Right lobe of liver (tissue), 6 donors: ENCODE results near the gene GRB14. TPM values are rescaled to one million over a fixed set of nuclear protein-coding genes. Genes with fewer than 3 reads are reported as not detected.

Source experiments
- ATAC-seq, 4 donors: fragments of 200-7000 bp; cut with Tn5 transposase; one replicate each; pipeline ENCODE4 v1.9.1; 2020; ENCODE audit warnings: mild to moderate bottlenecking in 4 of 4, moderate library complexity in 4 of 4
- DNase-seq, 3 donors: peaks; one replicate each; pipeline ENCODE4 v3.0.0-alpha.2; 2020
- H3K27ac ChIP-seq, 3 donors: fragments of 200-600 bp; one replicate each; pipeline ENCODE4 v1.8.0; 2022
- H3K27me3 ChIP-seq, 2 donors: fragments of 200-600 bp; one replicate each; pipeline ENCODE4 v1.8.0; 2022
- H3K36me3 ChIP-seq, 4 donors: fragments of 200-600 bp; sonication (generic) in 1 of 4; one replicate each; pipeline versions ENCODE4 v1.5.1 to v1.8.0; 2017 to 2022; ENCODE audit warnings: control low read depth in 1 of 4
- H3K4me1 ChIP-seq, 4 donors: fragments of 200-600 bp; sonication (generic) in 1 of 4; one replicate each; pipeline versions ENCODE4 v1.5.1 to v1.8.0; 2017 to 2022; ENCODE audit warnings: control low read depth in 1 of 4
- H3K4me3 ChIP-seq, 3 donors: fragments of 200-600 bp; one replicate each; pipeline ENCODE4 v1.8.0; 2022
- H3K9me3 ChIP-seq, 4 donors: fragments of 200-600 bp; sonication (generic) in 1 of 4; one replicate each; pipeline versions ENCODE4 v1.5.1 to v1.8.0; 2017 to 2022; ENCODE audit warnings: control low read depth in 1 of 4
- CTCF ChIP-seq, 4 donors: fragments of 200-600 bp in 3 of 4; fragments of 450-650 bp in 1 of 4; IDR thresholded peaks; one replicate each; pipeline versions ENCODE4 v1.5.1 to v1.8.0; 2016 to 2022; ENCODE audit warnings: antibody characterized with exemption in 4 of 4, mild to moderate bottlenecking in 2 of 4
- POLR2A ChIP-seq: fragments of 450-650 bp; IDR thresholded peaks from one replicate; pipeline ENCODE4 v1.6.1; 2017; ENCODE audit warnings: antibody characterized with exemption, mild to moderate bottlenecking
- WGBS: methylation state at CpG from one replicate; pipeline ENCODE4 v1.1.6; 2018; ENCODE audit warnings: low coverage, low lambda C conversion rate; ENCODE audit not compliant: insufficient coverage; ENCODE audit errors: missing lambda C conversion rate; 5-methylcytosine and 5-hydroxymethylcytosine counted together
- intact Hi-C, 2 donors: fragments of 100-400 bp; cut with DNase I; formaldehyde crosslinking; loops; one replicate each; pipeline versions ENCODE4 v1.11.2 to v1.14.1; 2022
- total RNA-seq, 6 experiments: library from RNA; depleted of rRNA in 2 of 6; stranded (reverse); fragments of >200 nt in 2 of 6; fragmentation: NEBNext Ultra II Directional in 3 of 6; extraction: Animal tissue kit (Norgen Biotek cat#: 25700) in 3 of 6; gene quantifications; one replicate each; pipeline versions ENCODE4 v1.1.0 to v1.2.4, GENCODE V29; 2016 to 2023
- donor health status: DM: no; HTN: yes; CAD: no.
- donor health status: DM: no; HTN: no; CAD: no.
- donor health status: DM: no; HTN: no; CAD: no.
- donor health status: DM: no; HTN: yes; CAD: no.
- donor health status: DM: no; HTN: yes; CAD: no.

The GRB14 gene
- total RNA-seq, 6 experiments from 2014 or later: 23.8 to 50.5 (median 36.2) TPM

GRCh38 chr2:164622338-164623106, 1.2 kb upstream of the GRB14 start:
- H3K36me3 ChIP-seq: peaks cover 0 to 7% (median 0%) of the 10 kb centered on the region in 4 donors
- H3K4me3 ChIP-seq: peak overlapping the region; percentile 57 to 85 (median 77)
- H3K27ac ChIP-seq: peak overlapping the region; percentile 81 to 98 (median 97)
- no peaks in the 10 kb centered on the region for H3K27me3 ChIP-seq
- TF ChIP-seq POLR2A: peak; percentile 85
- peak in 2 of 4 donors; percentile 23 to 29 for TF ChIP-seq CTCF (IDR thresholded peaks at IDR 0.05)
- intact Hi-C loops: no loop called here
- ATAC-seq (peak; percentile 65 to 75 (median 72)), DNase-seq (peak; percentile 28 to 67 (median 59))
- no peaks in the 10 kb centered on the region for H3K9me3 ChIP-seq
- 22% methylated on average over 11 of the region's 12 CpGs for WGBS
- peaks cover 0 to 32% (median 5%) of the 10 kb centered on the region in 4 donors for H3K4me1 ChIP-seq

- no peaks in the 10 kb centered on the region for H3K9me3 ChIP-seq
- peak in 2 of 3 donors; percentile 23 to 58 for DNase-seq
- peak; percentile 25 to 30 (median 26) for ATAC-seq
- no peaks in the 10 kb centered on the region for H3K27me3 ChIP-seq
- peaks cover 0 to 7% (median 0%) of the 10 kb centered on the region in 4 donors for H3K36me3 ChIP-seq
- TF ChIP-seq POLR2A: no peak
- TF ChIP-seq CTCF (IDR thresholded peaks at IDR 0.05): no peak
- intact Hi-C loops: no loop called here
- peak overlapping the region; percentile 57 to 85 (median 77) for H3K4me3 ChIP-seq
- peaks cover 0 to 32% (median 5%) of the 10 kb centered on the region in 4 donors for H3K4me1 ChIP-seq
- WGBS: 0% methylated on average over 4 of the region's 13 CpGs
- peak overlapping the region; percentile 81 to 98 (median 97) for H3K27ac ChIP-seq
Observed at GRCh38 chr2:164621764-164622105, 453 bp upstream of the GRB14 start.

- Histone ChIP-seq H3K27ac (peak overlapping the region; percentile 15 to 98 (median 97)), H3K4me1 (peaks cover 0 to 32% (median 5%) of the 10 kb centered on the region in 4 donors), H3K36me3 (peaks cover 0 to 7% (median 0%) of the 10 kb centered on the region in 4 donors), H3K4me3 (peak overlapping the region; percentile 57 to 85 (median 77)), H3K9me3 (no peaks in the 10 kb centered on the region), H3K27me3 (no peaks in the 10 kb centered on the region)
- no peak for DNase-seq
- intact Hi-C loops: no loop called here
- WGBS: 6% methylated on average over 7 of the region's 7 CpGs
- no peak for ATAC-seq
- no peak for TF ChIP-seq CTCF (IDR thresholded peaks at IDR 0.05)
- no peak for TF ChIP-seq POLR2A
Observed at GRCh38 chr2:164620457-164620856, 825 bp downstream of the GRB14 start.

GRCh38 chr2:164617466-164617865, 3.8 kb downstream of the GRB14 start:
- WGBS: 62% methylated on average over 2 of the region's 2 CpGs
- peaks cover 0 to 7% (median 0%) of the 10 kb centered on the region in 4 donors for H3K36me3 ChIP-seq

More at GRCh38 chr2:164617466-164617865, 3.8 kb downstream of the GRB14 start:
- DNase-seq (no peak), ATAC-seq (no peak)
- no peak for TF ChIP-seq POLR2A
- no peak for TF ChIP-seq CTCF (IDR thresholded peaks at IDR 0.05)
- Histone ChIP-seq H3K27ac (no peak overlapping the region), H3K9me3 (no peaks in the 10 kb centered on the region), H3K27me3 (no peaks in the 10 kb centered on the region), H3K4me3 (no peak overlapping the region), H3K4me1 (peaks cover 0 to 21% (median 9%) of the 10 kb centered on the region in 4 donors)
- intact Hi-C loops: no loop called here
